Effector CD8-positive, alpha-beta T cell (primary cell): Measurements from ENCODE around the gene NKX2-1.

Experiments used
- DNase-seq: peaks from one replicate; lab custom pipeline; 2025; lab: John Stamatoyannopoulos, UW

The NKX2-1 gene

DNA sequence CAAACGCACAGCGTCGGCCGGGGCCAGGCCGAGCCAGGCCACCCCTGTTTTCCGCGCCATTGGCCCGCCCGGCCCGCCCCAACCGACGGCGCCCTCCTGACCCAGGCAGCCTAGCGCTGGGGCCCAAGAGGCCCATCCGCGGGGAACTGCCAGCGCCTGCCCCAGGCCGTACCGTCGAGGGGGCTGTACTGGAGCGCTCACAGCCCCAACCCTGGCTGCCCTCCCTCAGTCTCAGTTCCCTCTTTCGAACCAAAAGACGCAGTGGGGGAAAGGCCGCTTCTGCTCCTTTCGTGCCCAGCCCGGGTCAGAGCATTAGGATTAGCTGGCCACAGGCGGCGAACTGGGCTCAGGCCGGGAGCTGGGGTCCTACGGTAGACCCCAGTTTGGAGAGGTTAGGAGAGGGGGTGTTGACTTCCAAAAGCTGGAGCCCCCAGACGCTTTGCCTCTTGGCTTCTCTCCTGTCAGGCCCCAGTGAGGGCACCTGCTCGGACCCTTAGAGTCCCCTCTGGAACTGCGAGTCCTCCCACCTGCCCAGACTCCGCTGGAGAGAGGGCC, 1.9 kb downstream of the NKX2-1 start:
- DNase-seq = no peak

DNA sequence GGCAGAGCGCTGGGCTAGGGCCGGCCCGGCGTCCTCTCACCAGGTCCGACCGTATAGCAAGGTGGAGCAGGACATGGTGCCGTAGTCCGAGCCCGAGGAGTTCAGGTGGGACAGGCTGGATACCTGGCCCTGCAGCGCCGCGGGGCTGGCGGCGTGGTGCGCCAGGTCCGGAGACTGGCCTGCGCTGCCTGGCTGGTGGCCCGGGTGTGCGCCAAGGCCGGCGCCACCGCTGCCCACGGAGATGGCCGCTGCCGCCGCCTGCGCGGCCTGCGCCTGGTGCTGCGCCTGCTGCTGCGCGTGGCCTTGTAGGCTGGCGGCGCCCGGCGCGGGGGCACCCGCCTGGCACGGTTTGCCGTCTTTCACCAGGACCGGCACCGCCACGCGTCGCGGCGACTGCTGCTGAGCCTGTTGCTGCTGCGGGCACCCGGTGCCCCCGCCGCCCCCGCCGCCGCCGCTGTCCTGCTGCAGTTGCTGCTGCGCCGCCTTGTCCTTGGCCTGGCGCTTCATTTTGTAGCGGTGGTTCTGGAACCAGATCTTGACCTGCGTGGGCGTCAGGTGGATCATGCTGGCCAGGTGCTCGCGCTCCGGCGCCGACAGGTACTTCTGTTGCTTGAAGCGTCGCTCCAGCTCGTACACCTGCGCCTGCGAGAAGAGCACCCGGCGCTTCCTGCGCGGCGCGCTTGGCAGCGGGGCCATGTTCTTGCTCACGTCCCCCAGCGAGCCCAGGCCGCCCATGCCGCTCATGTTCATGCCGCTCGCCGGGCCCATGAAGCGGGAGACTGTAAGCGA, 2.6 kb downstream of the NKX2-1 start:
- DNase-seq = no peak

DNA sequence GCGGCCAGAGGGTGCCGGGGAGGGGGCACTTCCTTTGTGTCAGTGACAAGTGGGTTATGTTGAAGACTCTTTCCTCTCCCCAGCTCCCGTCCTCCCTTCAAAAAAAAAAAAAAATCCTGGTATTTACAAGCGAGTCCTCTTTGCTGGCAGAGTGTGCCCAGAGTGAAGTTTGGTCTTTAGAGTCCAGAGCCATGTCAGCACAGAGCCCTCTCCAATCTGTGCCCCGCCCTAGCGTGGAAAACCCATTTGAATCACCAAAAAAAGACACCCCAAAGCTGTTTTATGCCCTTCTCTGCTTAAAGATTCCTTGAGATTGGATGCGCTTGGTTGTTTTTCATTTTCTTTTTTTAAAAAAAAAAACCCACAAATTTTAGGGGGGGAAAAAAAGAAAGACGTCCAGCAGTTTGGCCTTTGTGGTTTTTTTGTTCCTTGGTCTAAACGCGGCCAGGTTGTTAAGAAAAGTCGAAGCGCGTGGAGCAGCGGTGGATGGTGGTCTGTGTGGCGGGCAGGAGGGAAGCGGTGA, 3.3 kb downstream of the NKX2-1 start:
- DNase-seq = no peak

DNA sequence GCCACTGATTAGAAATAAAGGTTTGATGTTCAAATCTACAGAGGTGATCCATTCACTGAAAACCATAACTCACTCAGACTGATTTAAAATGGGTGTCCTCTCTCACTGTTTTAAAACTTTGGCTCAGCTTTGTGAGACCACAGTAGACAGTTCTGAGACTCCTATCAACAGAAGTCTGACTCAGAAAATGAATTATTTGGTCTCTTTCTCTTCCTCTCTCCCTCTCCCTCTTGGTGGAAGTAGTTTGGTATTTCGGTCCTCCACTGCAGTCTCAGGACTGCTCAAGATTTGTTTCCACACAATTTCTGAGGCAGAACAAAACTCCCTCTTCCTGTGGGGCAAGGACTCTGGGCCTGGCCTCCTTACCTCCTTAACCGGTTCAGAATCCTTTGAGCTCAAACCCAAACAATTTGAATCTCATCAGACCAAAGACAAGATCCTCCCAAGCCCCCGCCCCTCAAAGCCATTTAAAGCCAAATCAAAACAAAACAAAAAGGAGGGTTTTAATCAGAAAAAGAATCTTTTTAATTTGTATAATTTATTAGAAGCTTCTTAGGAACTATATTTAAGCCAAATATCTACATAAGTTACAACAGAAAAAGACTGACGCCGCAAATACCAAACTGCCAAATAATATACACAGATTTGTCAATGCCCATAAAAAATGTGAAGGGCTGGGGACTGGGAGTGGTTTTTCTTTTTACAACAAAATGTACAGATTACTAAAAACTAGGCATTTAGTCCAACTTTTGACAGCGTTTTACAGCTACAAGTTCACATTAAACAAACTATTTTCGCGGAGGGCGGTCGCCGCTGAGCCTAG, 3.9 kb downstream of the NKX2-1 start:
- no peak for DNase-seq

DNA sequence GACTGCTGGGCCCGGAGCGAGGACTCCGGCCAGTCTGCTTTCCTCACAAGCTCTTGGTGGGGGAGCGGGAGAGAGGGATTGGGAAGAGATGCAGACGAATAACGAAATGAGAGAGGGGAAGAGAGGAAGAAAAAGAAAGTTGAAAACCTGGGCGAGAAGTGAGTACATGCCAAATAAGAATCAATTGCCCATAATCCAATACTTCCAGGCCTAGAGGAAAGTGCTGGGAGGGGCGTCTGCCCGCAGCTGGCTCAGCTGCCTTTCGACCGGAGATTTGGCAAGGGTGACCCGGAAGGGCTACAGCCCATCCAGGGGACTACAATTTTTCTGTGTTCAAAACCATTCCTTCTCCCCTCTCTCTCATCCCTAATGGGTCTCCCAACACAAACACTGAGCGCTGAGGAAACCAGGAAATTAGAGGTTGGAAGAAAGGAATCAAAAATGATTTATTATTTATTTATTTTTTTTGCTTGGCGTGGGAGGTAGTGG, 4.9 kb downstream of the NKX2-1 start:
- DNase-seq = no peak

DNA sequence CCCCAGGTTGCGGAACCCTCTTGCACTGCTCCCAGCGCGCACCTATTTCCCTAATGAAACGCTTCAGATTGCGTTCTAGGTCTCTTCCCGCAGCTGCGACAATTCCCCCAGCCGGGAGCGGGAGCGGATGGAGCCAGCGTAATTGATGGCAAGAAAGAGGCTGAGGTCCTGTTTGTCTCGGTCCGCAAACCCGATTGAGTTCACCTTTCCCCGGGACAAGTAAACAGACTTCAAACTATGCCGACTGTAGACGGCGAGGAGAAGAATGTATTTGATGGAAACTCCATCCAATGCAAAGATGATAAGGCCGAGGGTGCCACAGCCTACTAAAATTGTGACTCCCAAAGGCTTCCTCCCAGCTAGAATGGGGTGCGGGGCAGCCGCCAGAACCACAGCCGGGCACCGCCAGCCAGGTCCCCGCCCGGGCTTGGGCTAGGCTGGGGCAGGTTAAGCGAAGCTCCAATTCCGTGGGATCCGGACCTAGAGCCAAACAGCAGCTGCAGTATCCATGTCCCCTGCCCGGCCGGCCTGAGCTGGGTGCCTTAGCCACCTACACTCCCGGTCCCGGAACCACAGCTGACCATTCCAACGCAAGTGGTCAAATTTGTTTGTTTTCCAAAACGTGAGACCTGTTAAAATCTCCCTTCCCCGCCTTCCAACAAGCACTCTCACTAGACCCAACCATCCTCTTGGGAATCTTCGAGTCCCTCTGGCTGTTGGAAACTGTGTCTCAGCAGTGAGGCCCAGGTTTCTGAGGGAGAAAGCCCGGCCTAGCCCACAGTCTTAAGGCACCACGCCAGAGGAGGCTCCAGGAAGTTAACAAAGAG, 5.5 kb downstream of the NKX2-1 start:
- no peak for DNase-seq

DNA sequence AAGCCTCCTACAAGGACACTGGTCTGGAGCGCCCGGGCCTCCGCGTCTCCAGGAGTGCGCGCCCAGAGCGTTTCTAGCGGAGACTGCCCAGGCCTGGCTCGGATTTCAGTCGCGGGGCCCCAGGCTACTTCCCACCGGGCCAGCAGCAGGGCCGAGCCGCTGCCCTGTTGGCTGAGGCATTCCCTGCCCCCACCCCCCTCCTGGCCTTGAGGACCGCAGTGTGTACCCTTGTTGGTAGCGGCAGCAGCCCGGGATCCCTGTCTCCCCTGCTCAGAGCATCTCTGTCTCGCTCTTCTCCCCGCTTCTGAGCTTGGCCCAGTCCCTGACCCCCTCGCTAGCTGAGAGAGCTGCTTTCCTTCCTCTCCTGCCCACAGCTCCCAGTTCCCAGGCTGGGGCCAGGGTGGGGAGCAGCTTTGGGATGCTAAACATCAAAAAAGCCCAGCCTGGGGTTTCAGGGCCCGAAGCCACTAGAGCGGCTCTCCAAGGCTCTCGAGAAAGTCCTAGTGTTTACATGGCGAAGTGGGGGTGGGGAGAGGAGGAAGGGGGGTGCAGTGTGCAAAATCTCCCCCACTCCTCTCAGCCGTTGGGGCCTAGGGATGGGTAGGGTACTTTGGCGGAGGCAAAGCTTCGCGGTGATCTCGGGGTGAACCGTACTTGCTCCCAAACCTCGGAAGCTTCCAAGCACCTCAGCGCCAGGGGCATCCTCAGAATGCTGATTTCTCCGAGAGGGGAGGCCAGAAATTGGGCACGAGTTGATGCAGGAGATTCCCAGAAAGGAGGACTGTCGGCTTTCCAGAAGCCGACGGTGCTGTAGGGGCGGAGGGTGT, 6.4 kb downstream of the NKX2-1 start:
- DNase-seq = no peak

DNA sequence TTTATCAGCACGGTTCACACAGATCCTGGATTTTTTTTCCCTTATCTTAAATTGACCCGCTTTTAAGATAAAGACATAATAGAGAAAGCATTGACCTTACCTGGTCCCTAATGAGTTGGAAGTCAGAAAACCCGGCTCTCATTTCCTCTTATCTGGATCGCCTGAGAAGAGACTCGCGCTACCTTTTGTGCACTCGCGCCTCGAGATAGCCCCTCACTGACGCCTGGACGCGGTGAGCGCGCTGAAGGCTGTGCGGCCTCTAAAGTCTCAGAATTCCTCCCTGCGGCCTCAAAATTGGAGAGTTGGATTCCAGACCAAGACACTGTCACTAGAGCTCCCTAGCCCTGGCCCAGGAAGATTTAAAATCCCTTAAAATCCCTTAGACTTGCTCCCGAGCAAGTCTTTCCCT, 7.0 kb downstream of the NKX2-1 start:
- no peak for DNase-seq

DNA sequence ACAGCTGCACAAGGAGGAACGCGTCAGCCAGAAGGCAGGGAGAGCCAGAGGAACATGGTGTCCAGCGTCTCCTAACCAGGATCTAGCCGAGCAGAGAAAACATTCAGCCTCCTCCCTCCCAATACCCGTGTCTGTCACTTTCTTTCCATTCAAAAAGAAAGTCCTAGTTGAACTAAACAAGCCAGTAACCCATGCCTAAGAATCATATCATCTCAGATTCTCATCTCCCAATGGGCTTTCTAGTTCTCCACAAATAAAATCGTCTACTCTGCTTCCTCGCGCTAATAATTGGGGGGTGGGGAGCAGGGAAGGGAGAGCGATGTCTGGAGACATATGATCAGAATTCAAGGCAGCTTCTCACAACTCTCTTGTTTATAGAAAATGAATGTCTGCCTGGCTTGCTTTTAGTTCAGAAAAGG, 7.4 kb downstream of the NKX2-1 start:
- no peak for DNase-seq

DNA sequence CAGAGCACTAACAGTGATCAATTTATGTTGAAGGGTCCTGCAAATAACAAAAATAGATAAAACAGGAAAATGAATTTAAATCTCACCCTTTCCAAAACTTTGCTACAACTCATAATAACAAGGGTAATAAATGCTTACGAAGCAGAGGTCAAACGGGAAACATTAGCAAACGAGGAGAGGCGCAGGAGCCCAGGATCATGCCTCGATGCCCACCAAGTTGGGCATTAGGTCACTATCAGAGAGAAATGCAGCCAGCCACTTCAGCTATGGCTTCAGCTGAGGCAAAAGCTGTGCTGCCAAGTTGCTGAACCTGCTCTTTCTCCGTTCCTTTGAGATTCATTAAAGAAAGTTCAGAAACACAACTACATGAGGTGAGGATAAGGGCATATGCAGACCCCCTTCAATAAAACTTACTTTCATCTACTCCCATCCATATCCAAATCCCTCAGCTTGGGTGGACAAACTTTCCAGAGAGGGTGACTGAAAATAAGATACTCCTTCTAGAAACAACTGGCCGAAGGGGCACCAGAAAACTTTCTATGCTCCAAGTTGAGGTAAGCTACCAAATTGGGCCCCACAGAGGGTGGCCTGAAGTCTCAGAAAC, 7.9 kb downstream of the NKX2-1 start:
- DNase-seq = no peak

DNA sequence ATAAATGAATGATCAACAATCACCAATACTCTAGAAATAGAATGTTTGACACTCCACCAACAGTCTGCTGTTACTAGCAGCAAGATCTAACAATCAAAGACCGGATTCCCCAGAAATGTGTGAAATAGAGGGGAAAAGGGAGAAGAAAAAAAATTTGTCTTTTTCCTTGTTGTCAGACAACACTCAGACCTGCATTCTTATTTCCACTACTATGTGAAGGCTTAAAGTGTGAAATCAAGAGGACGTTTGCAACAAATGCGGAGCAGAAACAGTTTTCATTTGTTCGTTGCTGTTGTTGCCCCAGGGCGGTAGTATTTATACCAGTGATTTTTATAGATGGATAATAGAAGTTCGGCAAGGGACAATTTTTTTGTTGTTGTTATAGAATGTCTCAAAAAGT, 9.2 kb downstream of the NKX2-1 start:
- DNase-seq = no peak

DNA sequence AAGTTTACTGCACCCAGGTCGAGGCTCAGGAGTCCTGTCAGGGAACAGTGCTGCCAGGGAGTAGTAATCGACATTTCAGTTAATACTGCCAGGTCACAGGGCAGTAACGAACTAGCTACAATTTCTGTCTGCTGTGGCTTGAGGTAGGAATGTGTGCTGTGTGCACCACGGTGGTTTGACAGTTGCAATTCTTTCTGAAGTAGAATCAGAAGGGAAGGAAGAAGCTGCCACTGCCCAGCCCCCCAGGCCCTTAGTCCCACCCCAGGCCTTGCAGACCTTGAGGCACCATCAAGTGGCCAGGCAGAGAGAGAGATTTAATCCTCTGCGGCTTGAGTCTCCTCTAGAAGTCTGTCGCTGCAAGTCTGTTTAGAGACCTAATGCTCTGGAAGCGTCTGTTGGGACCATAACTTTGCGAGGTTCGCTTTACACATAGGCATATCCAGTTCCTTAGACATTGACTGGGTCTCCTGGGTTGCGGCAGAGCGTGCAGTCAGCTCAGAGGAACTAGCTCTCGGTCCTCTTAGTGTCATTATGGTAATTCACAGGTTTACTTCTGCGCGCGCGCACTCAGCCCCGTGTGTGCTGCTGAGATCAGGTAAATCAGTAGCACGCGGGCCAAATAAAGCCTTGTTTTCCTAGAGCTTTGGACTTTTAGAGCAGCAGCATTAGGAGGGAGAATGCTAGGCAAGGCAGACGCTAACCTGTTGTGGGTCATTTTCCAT, 9.8 kb downstream of the NKX2-1 start:
- no peak for DNase-seq

DNA sequence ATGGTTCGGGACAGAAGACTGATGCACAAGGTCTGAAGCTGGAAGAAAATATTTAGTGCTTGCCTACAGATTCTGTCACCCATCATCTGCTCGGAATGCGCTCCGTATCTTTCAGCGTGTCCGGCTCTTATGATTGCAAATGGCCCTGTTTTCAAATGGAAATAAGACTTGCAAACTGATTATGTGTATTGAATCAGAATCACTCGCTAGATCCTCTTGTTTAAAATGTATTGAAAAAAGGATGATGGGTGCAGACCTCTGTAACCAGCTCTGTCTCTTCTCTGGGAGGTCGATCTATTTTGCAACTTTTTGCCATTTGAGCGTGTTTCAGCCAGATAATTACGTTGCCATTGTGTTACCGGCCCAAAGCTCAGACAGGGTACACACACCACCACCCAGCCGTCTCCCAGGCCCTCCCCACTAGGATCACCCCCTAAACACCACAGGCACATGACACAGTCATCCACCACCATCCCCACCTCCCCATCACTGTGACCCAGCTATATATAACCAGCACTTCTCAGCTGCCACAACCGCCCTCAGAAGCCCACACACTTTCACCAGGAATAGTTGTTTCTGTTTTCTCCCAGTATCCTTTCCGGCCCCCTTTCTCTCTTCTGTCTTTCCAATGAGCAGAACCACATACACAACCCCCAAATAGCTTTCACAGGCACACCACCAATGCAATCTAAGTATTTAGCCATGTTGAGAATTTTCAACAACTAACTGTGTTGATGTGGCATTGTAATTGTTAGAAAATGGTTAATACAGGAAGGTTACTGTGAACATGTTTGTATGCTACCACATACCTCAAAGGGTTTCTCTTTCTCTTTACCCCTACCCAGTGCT, 10.7 kb downstream of the NKX2-1 start:
- DNase-seq = no peak

DNA sequence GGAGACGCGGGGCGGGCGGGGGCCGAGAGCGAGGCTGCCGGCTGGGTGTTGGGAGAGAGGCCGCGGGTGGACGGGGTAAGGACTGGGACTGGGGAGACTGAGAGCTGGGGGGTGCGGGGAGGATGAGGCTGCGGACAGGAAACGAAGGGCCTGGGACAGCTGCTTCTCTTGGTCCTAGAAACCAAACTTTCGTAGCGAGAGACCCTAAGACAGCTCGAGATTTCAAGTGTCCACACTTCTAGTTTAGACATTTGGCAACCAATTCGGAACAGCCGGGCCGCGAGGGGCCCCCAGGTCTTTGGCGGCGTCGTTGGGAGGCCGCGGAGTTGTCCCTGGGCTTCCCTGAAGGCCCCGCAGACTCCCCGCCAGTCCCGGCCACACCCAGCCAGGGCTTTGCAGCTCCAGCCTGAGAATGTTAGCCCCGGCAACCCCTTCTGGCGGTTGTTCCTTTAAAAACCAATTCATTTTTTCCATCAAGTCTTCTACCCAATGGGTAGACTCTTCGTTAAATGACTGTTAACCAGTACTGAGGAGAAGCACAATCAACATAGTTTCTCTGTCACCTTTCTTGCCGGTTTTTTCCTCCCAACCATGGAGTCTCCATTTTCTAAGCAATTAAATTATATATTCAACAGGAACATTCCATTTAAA, 11.5 kb downstream of the NKX2-1 start:
- DNase-seq = no peak

DNA sequence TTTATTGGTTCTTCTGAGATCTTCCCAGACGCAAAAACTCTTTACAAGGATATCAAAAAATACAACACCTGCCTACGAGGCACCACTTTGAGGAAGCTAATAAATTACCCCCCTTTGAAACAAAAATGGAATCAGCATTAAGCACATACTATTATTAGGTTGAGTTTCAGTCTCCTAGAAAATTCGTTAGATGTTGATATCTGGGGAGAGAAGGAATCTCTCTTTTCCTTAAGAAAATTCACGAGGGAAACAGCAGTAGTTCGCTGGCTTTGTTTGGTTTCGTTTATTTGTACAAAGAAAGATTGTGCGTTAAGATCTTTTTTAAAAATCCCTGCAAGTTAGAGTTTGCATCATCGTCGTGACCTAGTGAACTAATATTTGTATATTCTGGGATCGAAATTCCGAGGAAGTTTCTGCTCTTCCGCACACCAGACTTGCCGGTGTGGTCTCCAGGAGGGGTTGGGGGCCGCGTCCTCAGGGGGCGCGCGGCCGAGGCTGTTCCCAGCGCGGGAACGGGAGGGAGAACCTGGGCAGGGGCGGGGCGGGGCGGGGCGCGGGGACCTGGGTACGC, 12.1 kb downstream of the NKX2-1 start:
- no peak for DNase-seq

DNA sequence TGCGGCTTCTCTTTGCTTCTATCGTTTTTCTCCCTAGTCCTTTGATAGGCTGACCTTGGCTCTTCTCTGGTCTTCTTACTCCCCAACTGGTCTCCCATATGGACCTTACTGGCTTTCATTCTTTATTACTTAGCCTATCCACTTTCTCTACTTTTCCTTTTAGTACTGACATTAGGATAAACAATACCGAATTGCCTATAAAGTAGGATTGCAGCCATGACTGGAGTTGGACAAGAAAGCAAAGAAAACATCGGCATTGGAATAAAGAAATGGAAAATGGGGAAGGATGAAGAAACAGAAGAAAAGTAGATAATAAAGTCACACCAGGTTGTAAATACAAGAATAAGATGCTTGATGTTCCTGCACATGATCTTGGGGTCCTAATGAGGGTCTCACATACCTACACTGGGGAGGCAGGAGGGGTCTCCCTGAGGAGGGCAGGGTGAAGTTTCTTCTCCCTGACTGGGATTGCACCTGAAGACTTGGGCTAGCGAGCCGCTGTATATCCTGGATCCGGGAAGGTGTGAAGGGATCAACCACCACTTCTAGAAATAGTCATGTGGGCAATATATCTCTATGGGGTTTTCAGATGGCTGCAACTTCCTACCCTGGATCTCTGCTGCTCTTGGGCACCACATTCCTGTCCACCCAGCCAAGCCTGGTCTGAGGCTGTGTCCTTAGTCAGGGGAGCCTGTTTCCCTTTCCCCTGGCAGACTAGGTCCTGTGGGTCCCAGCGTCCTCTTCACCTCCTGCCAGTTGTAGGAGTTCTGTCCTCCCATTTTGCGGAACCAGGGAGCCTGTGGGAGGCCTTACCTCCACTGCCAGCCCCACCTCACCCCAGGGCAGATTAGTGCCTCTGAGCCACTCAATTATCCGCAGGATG, 13.1 kb downstream of the NKX2-1 start:
- DNase-seq = no peak
